ENCODE results near the gene OPRD1.

OPRD1 gene

GRCh38 chr1:28914228-28915030 lies 102.5 kb downstream of the OPRD1 start, which contains the start of gene EPB41:
TSS of gene EPB41 (plus strand) at chr1:28914569. CDS start at chr1:28987438, 72,869 bp downstream.
- peak within 1 kb of the TSS; percentile 51 for H3K4me3 ChIP-seq (ENCODE audit: low read depth, low read length)
- no peak for TF ChIP-seq CTCF (IDR thresholded peaks at IDR 0.05; ENCODE audit: borderline replicate concordance, insufficient read depth, low read depth, low read length)

GRCh38 chr1:28915031-28915895 lies 103.3 kb downstream of the OPRD1 start:
- TF ChIP-seq CTCF (IDR thresholded peaks at IDR 0.05; ENCODE audit: borderline replicate concordance, insufficient read depth, low read depth, low read length), result no peak
- peak overlapping the region; percentile 51 for H3K4me3 ChIP-seq (ENCODE audit: low read depth, low read length)

- H3K4me3 ChIP-seq (ENCODE audit: low read depth, low read length), result no peak overlapping the region
- no peak for TF ChIP-seq CTCF (IDR thresholded peaks at IDR 0.05; ENCODE audit: borderline replicate concordance, insufficient read depth, low read depth, low read length)
These were observed 105.8 kb downstream of the OPRD1 start for GRCh38 chr1:28917757-28918118.
